H9 (cell line): ENCODE data around the gene MYO15B. TPM values are rescaled to one million over a fixed set of nuclear protein-coding genes. Genes with fewer than 3 reads are reported as not detected.

Source experiments
- DNase-seq: peaks from one replicate; pipeline ENCODE4 v3.0.0-alpha.2; 2017
- H2AFZ ChIP-seq: one replicate; pipeline ENCODE4 v1.6.1; 2013; ENCODE audit warnings: mild to moderate bottlenecking, low read length, control low read depth, moderate library complexity
- H2AK5ac ChIP-seq: 2 replicates; pipeline ENCODE4 v1.6.1; 2013; ENCODE audit warnings: low read length, control low read depth, mixed read lengths; ENCODE audit not compliant: insufficient read length
- H2BK120ac ChIP-seq: one replicate; pipeline ENCODE4 v1.6.1; 2013; ENCODE audit warnings: low read depth, mild to moderate bottlenecking, low read length, control low read depth, inconsistent platforms; ENCODE audit not compliant: poor library complexity, severe bottlenecking
- H2BK12ac ChIP-seq: 2 replicates; pipeline ENCODE4 v1.6.1; 2013; ENCODE audit warnings: low read length, control low read depth, mixed read lengths, low read depth; ENCODE audit not compliant: insufficient read length
- H2BK15ac ChIP-seq: 2 replicates; pipeline ENCODE4 v1.6.1; 2013; ENCODE audit warnings: low read depth, low read length, control low read depth
- H2BK20ac ChIP-seq: one replicate; pipeline ENCODE4 v1.6.1; 2013; ENCODE audit warnings: low read depth, mild to moderate bottlenecking, low read length, control low read depth, inconsistent platforms; ENCODE audit not compliant: poor library complexity, severe bottlenecking
- H2BK5ac ChIP-seq: 2 replicates; pipeline ENCODE4 v1.6.1; 2013; ENCODE audit warnings: low read length, control low read depth, mixed read lengths; ENCODE audit not compliant: insufficient read length
- H3K14ac ChIP-seq: 2 replicates; pipeline ENCODE4 v1.6.1; 2013; ENCODE audit warnings: low read length, control low read depth; ENCODE audit not compliant: insufficient read depth
- H3K18ac ChIP-seq: 2 replicates; pipeline ENCODE4 v1.6.1; 2013; ENCODE audit warnings: low read depth, mild to moderate bottlenecking, mixed read lengths, low read length, control low read depth; ENCODE audit not compliant: insufficient read length
- H3K23ac ChIP-seq: 2 replicates; pipeline ENCODE4 v1.6.1; 2013; ENCODE audit warnings: low read length, control low read depth, mixed read lengths, low read depth; ENCODE audit not compliant: insufficient read length
- H3K23me2 ChIP-seq: 2 replicates; pipeline ENCODE4 v1.6.1; 2013; ENCODE audit warnings: low read depth, mild to moderate bottlenecking, mixed read lengths, low read length, control low read depth; ENCODE audit not compliant: insufficient read length, poor library complexity, severe bottlenecking
- H3K27ac ChIP-seq: 2 replicates; pipeline ENCODE4 v1.5.1; 2013; ENCODE audit warnings: low read length, control low read depth, mixed read lengths, low read depth; ENCODE audit not compliant: insufficient read length
- H3K27me3 ChIP-seq: 2 replicates; pipeline ENCODE4 v1.6.1; 2013; ENCODE audit warnings: low read length, control low read depth, inconsistent platforms; ENCODE audit not compliant: insufficient read depth
- H3K4ac ChIP-seq: 2 replicates; pipeline ENCODE4 v1.6.1; 2013; ENCODE audit warnings: low read depth, mild to moderate bottlenecking, control low read depth, inconsistent platforms, low read length, moderate library complexity
- H3K4me1 ChIP-seq: 2 replicates; pipeline ENCODE4 v1.6.1; 2013; ENCODE audit warnings: low read length, control low read depth, inconsistent platforms; ENCODE audit not compliant: insufficient read depth
- H3K4me2 ChIP-seq: 2 replicates; pipeline ENCODE4 v1.6.1; 2013; ENCODE audit warnings: low read length, control low read depth, mixed read lengths; ENCODE audit not compliant: insufficient read length, insufficient read depth
- H3K56ac ChIP-seq: 2 replicates; pipeline ENCODE4 v1.6.1; 2013; ENCODE audit warnings: low read depth, mild to moderate bottlenecking, mixed read lengths, low read length, control low read depth; ENCODE audit not compliant: insufficient read length
- H3K79me1 ChIP-seq: 2 replicates; pipeline ENCODE4 v1.6.1; 2013; ENCODE audit warnings: low read depth, mild to moderate bottlenecking, moderate library complexity, low read length, control low read depth, inconsistent platforms; ENCODE audit not compliant: insufficient read depth, poor library complexity, severe bottlenecking
- H3K79me2 ChIP-seq: 2 replicates; pipeline ENCODE4 v1.6.1; 2013; ENCODE audit warnings: low read length, control low read depth, inconsistent platforms; ENCODE audit not compliant: insufficient read depth
- H3K9ac ChIP-seq: 2 replicates; pipeline ENCODE4 v1.6.1; 2013; ENCODE audit warnings: low read length, control low read depth, mixed read lengths; ENCODE audit not compliant: insufficient read length; ENCODE audit errors: extremely low read depth
- H3K9me3 ChIP-seq: one replicate; pipeline ENCODE4 v1.6.1; 2013; ENCODE audit warnings: low read depth, low read length, inconsistent platforms; ENCODE audit not compliant: control insufficient read depth
- H3T11ph ChIP-seq: one replicate; pipeline ENCODE4 v1.6.1; 2013; ENCODE audit warnings: mild to moderate bottlenecking, low read length, control low read depth, inconsistent platforms
- H4K20me1 ChIP-seq: one replicate; pipeline ENCODE4 v1.6.1; 2013; ENCODE audit not compliant: control insufficient read depth, insufficient read length, insufficient read depth
- H4K5ac ChIP-seq: 2 replicates; pipeline ENCODE4 v1.6.1; 2013; ENCODE audit warnings: low read depth, mild to moderate bottlenecking, mixed read lengths, low read length, control low read depth; ENCODE audit not compliant: insufficient read length
- H4K8ac ChIP-seq: replicated peaks from 2 replicates; pipeline ENCODE4 v1.6.1; 2013; ENCODE audit warnings: low read length, control low read depth, mixed read lengths, low read depth; ENCODE audit not compliant: insufficient read length
- H4K91ac ChIP-seq: 2 replicates; pipeline ENCODE4 v1.6.1; 2013; ENCODE audit warnings: low read depth, mild to moderate bottlenecking, moderate library complexity, mixed read lengths, low read length, control low read depth; ENCODE audit not compliant: insufficient read length
- H3K27ac Mint-ChIP-seq, 3 experiments: 2 replicates in 2 of 3; 3 replicates in 1 of 3; pipeline ENCODE4 v1.8.0; 2020 to 2021; ENCODE audit warnings: mixed read lengths in 3 of 3, mild to moderate bottlenecking in 1 of 3, moderate library complexity in 1 of 3
- H3K27me3 Mint-ChIP-seq: 2 replicates; pipeline ENCODE4 v1.8.0; 2021; ENCODE audit warnings: low read depth, mild to moderate bottlenecking, moderate library complexity, mixed read lengths
- H3K36me3 Mint-ChIP-seq, 3 experiments: 2 replicates in 2 of 3; 3 replicates in 1 of 3; pipeline ENCODE4 v1.8.0; 2020 to 2021; ENCODE audit warnings: low read depth in 3 of 3, mixed read lengths in 3 of 3; ENCODE audit not compliant: insufficient read depth in 1 of 3
- H3K4me1 Mint-ChIP-seq, 2 experiments: 2 replicates each; pipeline ENCODE4 v1.8.0; 2020; ENCODE audit warnings: mixed read lengths in 2 of 2
- H3K4me3 Mint-ChIP-seq, 2 experiments: 2 replicates in 1 of 2; 3 replicates in 1 of 2; pipeline ENCODE4 v1.8.0; 2020 to 2021; ENCODE audit warnings: mild to moderate bottlenecking in 2 of 2, mixed read lengths in 2 of 2, moderate library complexity in 1 of 2
- H3K9me3 Mint-ChIP-seq, 2 experiments: 2 replicates in 1 of 2; 3 replicates in 1 of 2; pipeline ENCODE4 v1.8.0; 2020; ENCODE audit warnings: mild to moderate bottlenecking in 2 of 2, mixed read lengths in 2 of 2, moderate library complexity in 1 of 2
- CTCF ChIP-seq: fragments of 200-600 bp; sonication (generic); conservative IDR thresholded peaks from 3 replicates; pipeline ENCODE4 v1.8.0; 2021; ENCODE audit warnings: antibody characterized with exemption, mild to moderate bottlenecking
- WGBS: extraction: QIAGEN DNeasy Blood & Tissue Kit; methylation state at CpG from one replicate; pipeline ENCODE4 v1.1.7; 2013; ENCODE audit warnings: missing lambda C conversion rate, low lambda C conversion rate, mixed read lengths; ENCODE audit not compliant: insufficient read length; ENCODE audit errors: extremely low coverage; 5-methylcytosine and 5-hydroxymethylcytosine counted together
- total RNA-seq: library from RNA; stranded (reverse); gene quantifications from 2 replicates; pipeline ENCODE4 v1.2.1, GENCODE V29; 2021

Gene MYO15B
- total RNA-seq, 1 experiment from 2014 or later: 41.9 TPM

GRCh38 chr17:75614006-75614405 lies 26.4 kb downstream of the MYO15B start:
- Histone ChIP-seq H3K27me3 (no peaks in the 10 kb centered on the region), H3K79me2 (no peaks in the 10 kb centered on the region), H4K8ac (no peak overlapping the region), H3K9me3 (no peaks in the 10 kb centered on the region), H2BK120ac (no peak overlapping the region), H3K27ac (no peak overlapping the region), H3K79me1 (no peaks in the 10 kb centered on the region), H2BK12ac (no peak overlapping the region), H3K4me1 (no peaks in the 10 kb centered on the region), H3K4ac (no peak overlapping the region), H4K20me1 (no peaks in the 10 kb centered on the region), H3T11ph (no peak overlapping the region), H2AFZ (no peak overlapping the region), H3K4me2 (no peak overlapping the region), H3K56ac (no peak overlapping the region), H2BK20ac (no peak overlapping the region), H4K5ac (no peak overlapping the region), H2AK5ac (no peak overlapping the region), H2BK15ac (no peak overlapping the region), H3K23ac (no peak overlapping the region), H2BK5ac (no peak overlapping the region), H3K14ac (no peak overlapping the region), H3K18ac (no peak overlapping the region), H3K23me2 (no peaks in the 10 kb centered on the region), H3K9ac (no peak overlapping the region), H4K91ac (no peak overlapping the region)
- peak; percentile 79 for DNase-seq
- H3K4me1 Mint-ChIP-seq: no peaks in the 10 kb centered on the region
- H3K36me3 Mint-ChIP-seq: no peaks in the 10 kb centered on the region
- no peaks in the 10 kb centered on the region for H3K27me3 Mint-ChIP-seq
- WGBS: no CpG with 5 or more reads among the region's 12 CpGs
- peak; percentile 52 for TF ChIP-seq CTCF
- no peaks in the 10 kb centered on the region for H3K9me3 Mint-ChIP-seq
- H3K27ac Mint-ChIP-seq: no peak overlapping the region
- no peak overlapping the region for H3K4me3 Mint-ChIP-seq
